Muscle layer of colon (tissue), 2 donors: Measurements from ENCODE around the gene ARL4C.

Experiments used
- H3K27ac ChIP-seq: one replicate; pipeline ENCODE4 v1.7.0; 2013; ENCODE audit warnings: low read depth, mild to moderate bottlenecking, low read length, moderate library complexity
- H3K27me3 ChIP-seq, 2 donors: one replicate each; pipeline ENCODE4 v1.7.0; 2013; ENCODE audit warnings: low read length in 2 of 2, mild to moderate bottlenecking in 2 of 2; ENCODE audit not compliant: insufficient read depth in 2 of 2, control insufficient read depth in 1 of 2
- H3K36me3 ChIP-seq: one replicate; pipeline ENCODE4 v1.7.0; 2013; ENCODE audit warnings: mild to moderate bottlenecking, low read length; ENCODE audit not compliant: insufficient read depth
- H3K4me1 ChIP-seq: one replicate; pipeline ENCODE4 v1.7.0; 2013; ENCODE audit warnings: mild to moderate bottlenecking, low read length; ENCODE audit not compliant: insufficient read depth
- H3K4me3 ChIP-seq, 2 donors: one replicate each; pipeline ENCODE4 v1.7.0; 2013; ENCODE audit warnings: low read length in 2 of 2, low read depth in 1 of 2, mild to moderate bottlenecking in 1 of 2, moderate library complexity in 1 of 2
- H3K9ac ChIP-seq: one replicate; pipeline ENCODE4 v1.7.0; 2013; ENCODE audit warnings: low read length
- H3K9me3 ChIP-seq: one replicate; pipeline ENCODE4 v1.7.0; 2013; ENCODE audit warnings: mild to moderate bottlenecking, low read length
- donor health status: abdominal sarcoma.
- donor health status: Adenocarcinoma of cecum.

ARL4C gene

DNA sequence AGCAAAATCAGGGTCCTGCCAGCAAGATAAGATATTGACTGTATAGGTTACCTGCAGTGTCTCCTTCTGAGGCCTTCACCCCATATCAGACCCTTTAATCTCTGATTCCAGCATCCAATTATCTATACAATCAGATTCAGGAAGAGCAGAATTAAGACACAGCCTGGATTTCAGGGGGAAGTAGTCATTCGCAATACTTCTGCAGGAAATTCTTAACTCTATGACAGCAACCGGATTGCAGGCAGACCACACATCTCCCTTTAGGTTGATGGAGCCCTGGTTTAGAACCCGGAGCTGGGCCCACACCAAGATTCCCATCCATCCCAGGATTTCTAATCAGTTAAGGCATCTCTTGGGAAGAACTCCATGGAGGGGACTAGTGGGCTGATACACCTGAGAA is 9.5 kb downstream of the ARL4C start:
- H3K9ac ChIP-seq, result no peak overlapping the region
- H3K27ac ChIP-seq, result no peak overlapping the region
- H3K4me1 ChIP-seq, result no peaks in the 10 kb centered on the region
- no peaks in the 10 kb centered on the region for H3K27me3 ChIP-seq
- no peak overlapping the region for H3K4me3 ChIP-seq
- H3K9me3 ChIP-seq, result no peaks in the 10 kb centered on the region
- H3K36me3 ChIP-seq, result no peaks in the 10 kb centered on the region

DNA sequence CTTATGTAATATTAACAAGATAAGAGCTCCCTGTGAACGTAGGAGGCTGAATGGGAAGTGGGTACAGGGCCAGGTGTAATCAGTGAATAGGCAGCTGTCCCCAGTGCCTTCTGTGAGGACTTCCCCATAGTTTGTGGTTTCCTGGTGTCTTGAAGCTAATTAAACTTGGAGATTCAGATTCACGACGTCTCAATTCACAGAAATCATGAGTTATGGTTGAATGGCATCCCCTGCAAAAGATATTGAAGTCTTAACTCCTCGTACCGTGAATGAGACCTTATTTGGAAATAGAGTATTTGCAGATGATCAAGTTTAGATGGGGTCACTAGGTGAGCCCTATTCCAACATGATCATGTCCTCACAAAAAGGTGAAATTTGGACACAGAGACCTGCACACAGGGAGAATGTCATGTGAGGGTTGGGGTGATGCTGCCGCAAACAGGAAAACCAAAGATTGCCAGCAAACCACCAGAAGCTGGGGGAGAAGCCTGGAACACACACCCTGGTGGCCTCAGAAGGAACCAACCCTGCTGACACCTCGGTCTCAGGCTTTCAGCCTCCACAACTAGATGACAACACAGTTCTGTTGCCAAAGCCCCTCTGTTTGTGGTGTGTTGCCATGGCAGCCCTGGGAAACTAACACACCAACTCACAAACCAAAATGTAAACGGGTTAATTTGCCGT is 13.2 kb downstream of the ARL4C start:
- Histone ChIP-seq H3K4me1 (no peaks in the 10 kb centered on the region), H3K36me3 (no peaks in the 10 kb centered on the region), H3K9me3 (no peaks in the 10 kb centered on the region), H3K9ac (no peak overlapping the region), H3K27me3 (no peaks in the 10 kb centered on the region), H3K4me3 (no peak overlapping the region), H3K27ac (no peak overlapping the region)

DNA sequence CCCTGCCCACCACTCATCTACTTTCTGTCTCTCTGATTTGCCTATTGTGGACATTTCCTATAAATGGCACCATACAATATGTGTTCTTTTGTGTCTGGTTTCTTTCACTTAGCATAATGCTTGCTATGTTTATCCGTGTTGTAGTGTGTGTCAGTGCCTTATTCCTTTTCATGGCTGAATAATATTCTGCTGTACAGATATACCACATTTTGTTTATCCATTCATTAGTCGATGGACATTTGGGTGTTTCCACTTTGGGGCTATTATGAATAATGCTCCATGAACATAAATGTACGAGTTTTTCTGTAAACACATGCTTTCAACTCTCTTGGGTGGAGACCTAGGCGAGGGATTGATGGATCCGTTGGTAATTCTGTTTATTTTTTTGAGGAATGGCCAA is 15.6 kb downstream of the ARL4C start:
- no peaks in the 10 kb centered on the region for H3K36me3 ChIP-seq
- H3K27ac ChIP-seq, result no peak overlapping the region
- no peak overlapping the region for H3K9ac ChIP-seq
- H3K27me3 ChIP-seq, result no peaks in the 10 kb centered on the region
- no peaks in the 10 kb centered on the region for H3K4me1 ChIP-seq
- H3K9me3 ChIP-seq, result no peaks in the 10 kb centered on the region
- no peak overlapping the region for H3K4me3 ChIP-seq

DNA sequence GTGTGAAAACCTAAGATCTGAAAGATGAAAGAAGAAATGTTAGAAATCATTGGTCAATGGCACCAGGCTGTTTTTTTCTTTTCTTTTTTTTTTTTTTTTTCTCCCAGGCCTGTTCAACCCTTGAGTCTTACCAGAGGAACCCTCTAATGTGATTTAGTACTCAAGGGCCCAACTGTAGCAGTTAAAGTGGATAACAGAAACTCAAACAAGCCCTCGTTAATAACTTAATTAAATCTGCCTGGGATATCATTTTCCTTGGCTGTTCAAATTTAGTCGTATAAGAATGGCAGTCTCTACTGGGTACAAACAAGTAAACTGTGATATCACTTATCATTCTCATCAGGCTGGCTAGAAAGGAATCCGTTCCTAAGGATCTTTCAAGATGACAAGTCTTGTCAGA is 16.5 kb downstream of the ARL4C start:
- Histone ChIP-seq H3K36me3 (no peaks in the 10 kb centered on the region), H3K27ac (no peak overlapping the region)

DNA sequence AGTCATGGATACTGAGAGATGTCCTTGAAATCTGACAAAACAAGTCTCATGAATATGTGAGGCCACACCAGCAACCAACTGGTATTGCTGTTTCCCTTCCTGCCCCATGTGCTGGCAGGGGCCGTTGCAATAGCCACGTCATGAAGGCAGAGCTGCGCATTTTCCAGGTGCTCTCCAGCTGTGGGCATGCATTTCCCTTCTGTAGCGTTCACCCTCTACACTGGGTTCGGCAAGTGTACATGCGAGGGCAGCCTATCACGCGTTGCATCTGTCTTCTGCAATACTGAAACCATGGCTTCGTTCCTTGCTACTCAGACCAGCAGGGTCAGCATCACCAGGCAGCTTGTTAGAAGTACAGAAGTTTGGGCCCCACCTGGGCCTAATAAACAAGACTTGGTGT is 17.4 kb downstream of the ARL4C start:
- H3K9ac ChIP-seq, result no peak overlapping the region
- H3K27ac ChIP-seq, result no peak overlapping the region
- no peaks in the 10 kb centered on the region for H3K4me1 ChIP-seq
- H3K9me3 ChIP-seq, result no peaks in the 10 kb centered on the region
- no peak overlapping the region for H3K4me3 ChIP-seq
- no peaks in the 10 kb centered on the region for H3K36me3 ChIP-seq
- H3K27me3 ChIP-seq, result no peaks in the 10 kb centered on the region

More for the DNA sequence above, 16.5 kb downstream of the ARL4C start:
- no peaks in the 10 kb centered on the region for H3K27me3 ChIP-seq
- no peak overlapping the region for H3K4me3 ChIP-seq
- H3K9ac ChIP-seq, result no peak overlapping the region
- H3K4me1 ChIP-seq, result no peaks in the 10 kb centered on the region
- H3K9me3 ChIP-seq, result no peaks in the 10 kb centered on the region

DNA sequence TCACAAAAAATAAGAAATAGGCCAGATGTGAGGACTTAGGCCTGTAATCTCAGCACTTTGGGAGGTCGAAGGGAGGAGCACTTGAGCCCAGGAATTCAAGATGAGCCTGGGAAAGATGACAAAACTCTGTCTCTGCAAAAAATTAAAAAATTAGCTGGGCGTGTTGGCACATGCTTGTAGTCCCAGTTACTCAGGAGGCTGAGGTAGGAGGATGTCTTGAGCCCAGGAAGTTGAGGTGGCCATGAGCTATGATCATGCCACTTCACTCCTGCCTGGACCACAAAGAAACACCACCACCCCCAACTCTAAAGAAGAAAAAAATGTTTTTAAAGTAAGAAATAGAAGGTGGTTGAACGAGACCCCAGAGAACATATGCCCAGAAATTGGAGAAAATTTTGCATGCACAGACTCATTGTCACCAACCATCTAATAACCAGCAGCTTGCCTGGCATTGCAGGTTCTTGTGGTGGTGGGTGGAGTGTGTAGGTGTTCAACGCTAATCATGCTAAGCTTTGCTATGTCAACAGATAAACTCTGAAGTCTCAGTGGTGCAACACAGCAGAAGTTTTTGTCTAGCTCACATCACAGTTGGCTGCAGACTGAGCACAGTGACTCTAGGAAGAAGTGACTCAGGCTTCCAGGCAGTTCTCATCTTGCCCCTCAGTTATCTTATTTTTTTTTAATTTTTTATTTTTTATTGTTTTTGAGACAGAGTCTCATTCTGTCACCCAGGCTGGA is 18.6 kb downstream of the ARL4C start:
- Histone ChIP-seq H3K4me3 (no peak overlapping the region), H3K27me3 (no peaks in the 10 kb centered on the region), H3K9ac (no peak overlapping the region), H3K36me3 (no peaks in the 10 kb centered on the region), H3K4me1 (no peaks in the 10 kb centered on the region), H3K27ac (no peak overlapping the region), H3K9me3 (no peaks in the 10 kb centered on the region)

DNA sequence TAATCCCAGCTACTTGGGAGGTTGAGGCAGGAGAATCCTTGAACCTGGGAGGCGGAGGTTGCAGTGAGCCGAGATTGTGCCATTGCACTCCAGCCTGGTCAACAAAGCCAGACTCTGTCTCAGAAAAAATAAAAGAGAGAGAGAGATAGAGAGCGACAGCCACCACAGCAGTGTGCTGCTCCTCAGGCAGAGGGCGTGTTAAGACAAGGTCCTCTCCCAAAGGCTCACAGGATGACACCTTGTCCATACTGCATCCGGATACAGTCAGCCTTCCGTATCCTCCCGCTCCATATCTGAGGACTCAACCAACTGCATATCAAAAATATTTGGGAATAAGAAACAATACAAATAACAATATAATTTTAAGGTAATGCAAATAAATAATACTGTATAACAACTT is 20.1 kb downstream of the ARL4C start:
- no peaks in the 10 kb centered on the region for H3K36me3 ChIP-seq
- H3K4me1 ChIP-seq, result no peaks in the 10 kb centered on the region
- H3K27me3 ChIP-seq, result no peaks in the 10 kb centered on the region
- no peaks in the 10 kb centered on the region for H3K9me3 ChIP-seq
- H3K9ac ChIP-seq, result no peak overlapping the region
- no peak overlapping the region for H3K27ac ChIP-seq
- H3K4me3 ChIP-seq, result no peak overlapping the region

DNA sequence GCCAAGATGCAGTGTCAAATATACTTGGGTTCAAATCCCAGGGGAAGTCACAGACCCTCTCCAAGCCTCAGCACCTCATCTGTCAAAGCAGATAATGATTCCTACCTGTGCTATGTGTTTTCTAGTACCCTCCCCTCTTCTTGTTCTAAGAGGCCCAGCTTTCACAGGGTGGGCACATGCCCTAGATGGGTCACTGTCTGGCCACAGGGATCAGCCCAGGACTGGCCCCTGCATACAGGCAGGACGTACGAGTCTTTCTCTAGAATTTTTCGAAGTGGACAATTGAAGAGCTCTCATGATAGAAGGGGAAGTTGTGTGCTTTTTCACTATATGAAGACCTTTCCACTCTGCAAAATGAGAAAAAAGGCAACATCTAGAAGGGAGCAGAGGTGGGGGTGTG is 22.2 kb downstream of the ARL4C start:
- no peak overlapping the region for H3K27ac ChIP-seq
- no peaks in the 10 kb centered on the region for H3K36me3 ChIP-seq
- no peaks in the 10 kb centered on the region for H3K27me3 ChIP-seq
- no peaks in the 10 kb centered on the region for H3K4me1 ChIP-seq
- H3K9ac ChIP-seq, result no peak overlapping the region
- no peaks in the 10 kb centered on the region for H3K9me3 ChIP-seq
- no peak overlapping the region for H3K4me3 ChIP-seq

DNA sequence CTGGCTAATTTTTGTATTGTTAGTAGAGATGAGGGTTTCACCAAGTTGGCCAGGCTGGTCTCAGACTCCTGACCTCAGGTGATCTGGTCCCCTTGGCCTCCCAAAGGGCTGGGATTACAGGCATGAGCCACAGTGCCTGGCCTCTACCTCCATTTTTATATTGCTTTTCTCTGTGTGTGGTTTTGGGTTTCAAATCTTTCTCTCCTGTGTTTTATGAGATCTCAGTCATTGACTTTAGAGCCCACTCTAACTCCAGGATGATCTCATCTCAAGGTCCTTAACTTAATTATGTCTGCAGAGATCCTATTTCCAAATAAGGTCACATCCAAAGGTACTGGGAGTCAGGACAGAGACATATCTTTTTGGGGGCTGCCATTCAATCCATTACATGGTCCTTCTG is 24.7 kb downstream of the ARL4C start:
- Histone ChIP-seq H3K27ac (no peak overlapping the region), H3K27me3 (no peaks in the 10 kb centered on the region), H3K36me3 (no peaks in the 10 kb centered on the region), H3K9ac (no peak overlapping the region), H3K9me3 (no peaks in the 10 kb centered on the region), H3K4me1 (no peaks in the 10 kb centered on the region), H3K4me3 (no peak overlapping the region)

DNA sequence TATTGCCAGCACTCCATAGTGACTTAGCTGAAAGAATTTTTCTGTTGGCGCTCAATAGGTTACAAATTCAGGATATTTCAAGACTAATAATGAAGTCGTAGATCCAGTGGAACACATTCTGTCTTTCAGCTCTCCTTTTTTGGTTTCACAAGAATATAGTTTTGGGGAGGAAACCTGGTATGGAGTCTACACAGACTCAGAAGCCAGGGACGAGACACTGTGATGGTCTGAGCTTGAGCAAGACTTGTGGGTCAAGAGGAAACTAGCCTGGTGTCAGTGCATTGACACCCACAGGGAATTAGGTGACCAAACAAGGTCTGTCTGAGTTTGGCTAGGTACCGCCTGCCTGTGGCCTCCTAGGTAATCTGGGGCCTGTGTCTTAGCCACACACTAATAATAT is 26.9 kb downstream of the ARL4C start:
- Histone ChIP-seq H3K9me3 (no peaks in the 10 kb centered on the region), H3K27me3 (no peaks in the 10 kb centered on the region), H3K36me3 (no peaks in the 10 kb centered on the region), H3K27ac (no peak overlapping the region), H3K4me3 (no peak overlapping the region), H3K4me1 (no peaks in the 10 kb centered on the region), H3K9ac (no peak overlapping the region)

DNA sequence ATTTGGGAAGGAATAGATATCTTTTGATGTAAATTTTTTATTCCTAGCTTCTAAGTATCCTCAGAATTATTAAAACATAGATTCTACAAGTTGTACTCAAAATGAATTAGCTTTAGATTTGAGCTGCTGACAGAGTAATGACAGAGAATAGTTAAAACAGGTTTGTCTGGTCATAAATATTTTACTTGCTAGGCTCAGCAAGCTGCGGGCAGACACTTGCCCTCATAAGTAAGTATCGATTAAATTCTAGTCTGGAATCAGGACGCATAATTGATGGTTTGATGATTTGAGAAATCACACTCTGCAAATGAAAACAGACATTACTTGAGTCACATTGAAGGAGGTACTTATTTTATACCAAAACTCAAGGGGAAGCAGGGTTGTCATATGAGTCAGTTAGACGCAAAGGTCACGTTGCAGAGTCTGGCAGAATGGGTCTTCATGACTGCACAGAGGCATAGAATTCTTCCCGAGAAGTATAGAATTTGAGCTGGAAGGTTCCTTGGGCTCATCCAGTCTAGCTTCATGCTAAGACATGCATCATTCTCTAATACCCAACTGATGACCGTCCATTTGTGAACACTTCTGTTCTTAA is 27.5 kb downstream of the ARL4C start:
- Histone ChIP-seq H3K9me3 (no peaks in the 10 kb centered on the region), H3K27ac (no peak overlapping the region), H3K4me3 (no peak overlapping the region), H3K4me1 (no peaks in the 10 kb centered on the region), H3K36me3 (no peaks in the 10 kb centered on the region), H3K27me3 (no peaks in the 10 kb centered on the region), H3K9ac (no peak overlapping the region)

DNA sequence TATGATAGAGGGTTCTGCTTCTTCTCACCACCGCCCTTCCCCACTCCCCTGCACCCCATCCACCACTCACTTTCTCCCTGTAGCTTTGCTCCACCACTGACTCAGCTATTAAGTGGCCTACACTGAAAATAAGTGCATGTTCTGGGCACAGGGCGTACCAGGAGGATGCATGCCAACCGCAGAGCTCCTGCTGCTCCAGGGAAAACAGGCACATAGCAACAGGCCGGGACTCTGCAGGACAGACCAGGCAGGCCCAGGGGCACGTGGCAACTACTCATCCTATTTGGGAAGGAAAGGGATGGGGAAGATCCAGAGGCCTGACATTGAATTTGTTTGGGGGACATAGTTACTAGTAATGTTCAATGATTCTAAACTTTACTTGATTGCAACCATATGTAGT is 28.4 kb downstream of the ARL4C start:
- no peak overlapping the region for H3K27ac ChIP-seq
- no peaks in the 10 kb centered on the region for H3K27me3 ChIP-seq
- H3K4me3 ChIP-seq, result no peak overlapping the region
- H3K9ac ChIP-seq, result no peak overlapping the region
- no peaks in the 10 kb centered on the region for H3K9me3 ChIP-seq
- no peaks in the 10 kb centered on the region for H3K4me1 ChIP-seq
- no peaks in the 10 kb centered on the region for H3K36me3 ChIP-seq
